OCI-LY7 (cell line): ENCODE data around the gene COBLL1.

Experiments used
- EZH2phosphoT487 ChIP-seq: fragments of 200-600 bp; sonication (generic); IDR thresholded peaks from 2 replicates; pipeline ENCODE4 v1.6.1; 2018; ENCODE audit warnings: low read depth, borderline replicate concordance, mild to moderate bottlenecking, mixed run types, antibody characterized with exemption, low read length, moderate library complexity, mixed read lengths
- TF ChIP-seq, protein P1 (sequence below): fragments of 200-600 bp; sonication (generic); conservative IDR thresholded peaks from 2 replicates; pipeline ENCODE4 v1.5.1; 2014; ENCODE audit warnings: mild to moderate bottlenecking, antibody characterized with exemption, low read length, moderate library complexity, mixed read lengths

DNA sequence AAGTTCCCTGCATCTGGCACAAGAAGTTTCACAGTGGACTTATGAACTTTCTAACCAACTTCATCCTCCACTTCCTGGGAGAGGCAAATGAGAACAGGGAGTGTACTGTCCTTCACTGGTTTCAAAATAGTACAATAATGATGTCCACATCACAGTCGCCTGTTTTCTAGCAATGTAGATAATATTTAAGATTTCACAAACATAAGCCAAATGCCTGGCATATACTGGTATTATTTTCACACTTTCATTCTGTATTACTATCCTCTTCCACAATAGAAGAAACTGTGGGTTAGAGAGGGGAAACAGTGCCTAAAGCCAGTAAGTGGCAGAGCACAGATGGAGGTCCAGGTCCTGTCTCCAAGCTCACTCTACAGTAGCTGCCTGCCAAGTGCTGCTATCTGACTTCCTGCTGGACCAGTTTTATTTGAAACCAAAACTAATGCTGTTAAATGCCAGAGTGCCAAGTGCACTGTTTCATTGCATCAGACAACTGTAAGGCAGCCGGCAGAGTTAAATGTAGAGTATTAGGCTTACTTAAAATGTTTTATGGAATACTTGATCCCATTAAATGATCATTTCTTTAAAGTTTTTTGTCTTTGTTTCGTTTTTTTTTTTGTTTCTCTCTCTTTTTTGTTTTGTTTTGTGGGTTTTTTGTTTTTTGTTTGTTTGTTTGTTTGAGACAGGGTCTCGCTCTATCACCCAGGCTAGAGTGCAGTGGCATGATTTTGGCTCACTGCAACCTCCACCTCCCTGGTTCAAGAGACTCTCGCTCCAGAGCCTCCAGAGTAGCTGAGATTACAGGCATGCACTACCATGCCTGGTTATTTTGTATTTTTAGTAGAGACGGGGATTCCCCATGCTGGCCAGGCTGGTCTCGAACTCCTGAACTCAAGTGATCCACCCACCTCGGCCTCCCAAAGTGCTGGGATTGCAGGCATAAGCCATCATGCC, 15.1 kb downstream of the COBLL1 start:
- no peak for TF ChIP-seq EZH2phosphoT487
- TF ChIP-seq, protein P1, sequence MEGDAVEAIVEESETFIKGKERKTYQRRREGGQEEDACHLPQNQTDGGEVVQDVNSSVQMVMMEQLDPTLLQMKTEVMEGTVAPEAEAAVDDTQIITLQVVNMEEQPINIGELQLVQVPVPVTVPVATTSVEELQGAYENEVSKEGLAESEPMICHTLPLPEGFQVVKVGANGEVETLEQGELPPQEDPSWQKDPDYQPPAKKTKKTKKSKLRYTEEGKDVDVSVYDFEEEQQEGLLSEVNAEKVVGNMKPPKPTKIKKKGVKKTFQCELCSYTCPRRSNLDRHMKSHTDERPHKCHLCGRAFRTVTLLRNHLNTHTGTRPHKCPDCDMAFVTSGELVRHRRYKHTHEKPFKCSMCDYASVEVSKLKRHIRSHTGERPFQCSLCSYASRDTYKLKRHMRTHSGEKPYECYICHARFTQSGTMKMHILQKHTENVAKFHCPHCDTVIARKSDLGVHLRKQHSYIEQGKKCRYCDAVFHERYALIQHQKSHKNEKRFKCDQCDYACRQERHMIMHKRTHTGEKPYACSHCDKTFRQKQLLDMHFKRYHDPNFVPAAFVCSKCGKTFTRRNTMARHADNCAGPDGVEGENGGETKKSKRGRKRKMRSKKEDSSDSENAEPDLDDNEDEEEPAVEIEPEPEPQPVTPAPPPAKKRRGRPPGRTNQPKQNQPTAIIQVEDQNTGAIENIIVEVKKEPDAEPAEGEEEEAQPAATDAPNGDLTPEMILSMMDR, result no peak
